OCI-LY3 (cell line): Measurements from ENCODE around the gene PTGER4.

Experiments
- EZH2phosphoT487 ChIP-seq: fragments of 200-600 bp; shearing (Covaris generic); IDR thresholded peaks from 2 replicates; pipeline ENCODE4 v1.6.1; 2018; ENCODE audit warnings: antibody characterized with exemption, mixed run types, low read depth
- TF ChIP-seq, protein P1 (sequence below): fragments of 200-600, 300-600 bp; sonication (generic); IDR thresholded peaks from 2 replicates; pipeline ENCODE4 v1.5.1; 2014; ENCODE audit warnings: antibody characterized with exemption, low read length, low read depth

DNA sequence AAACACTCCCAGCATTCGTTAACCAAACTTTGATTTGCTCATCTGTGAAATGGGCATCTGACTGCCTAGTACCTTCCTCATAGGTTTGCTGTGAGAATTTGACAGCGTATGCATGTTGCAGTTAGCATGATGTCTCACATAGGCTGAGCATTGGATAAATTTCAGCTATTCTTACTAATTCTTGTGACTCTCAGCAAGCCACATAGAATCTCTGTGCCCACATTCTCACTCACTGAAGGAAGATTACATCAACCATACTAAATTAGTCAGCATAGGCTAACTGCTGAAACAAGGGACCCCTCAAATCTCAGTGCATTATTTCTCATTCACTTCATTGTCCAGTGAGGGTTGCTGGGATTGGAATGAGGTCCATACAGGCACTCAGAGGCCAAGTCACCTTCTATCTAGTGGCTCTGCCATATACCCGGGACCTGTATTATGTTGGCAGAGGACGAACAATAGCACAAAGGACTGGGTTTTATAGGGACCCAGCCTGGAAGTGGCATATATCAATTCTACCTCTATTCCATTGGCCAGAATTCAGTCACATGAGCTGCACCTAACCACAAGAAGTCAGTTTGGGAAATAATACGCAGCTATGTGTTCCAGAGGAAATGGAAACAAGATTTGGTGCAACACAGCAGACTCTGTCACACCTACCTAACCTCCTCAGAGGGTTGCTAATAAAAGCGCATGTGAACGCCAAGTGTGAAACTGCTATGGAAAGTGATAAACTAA, 4.2 kb upstream of the PTGER4 start:
- TF ChIP-seq, protein P1, sequence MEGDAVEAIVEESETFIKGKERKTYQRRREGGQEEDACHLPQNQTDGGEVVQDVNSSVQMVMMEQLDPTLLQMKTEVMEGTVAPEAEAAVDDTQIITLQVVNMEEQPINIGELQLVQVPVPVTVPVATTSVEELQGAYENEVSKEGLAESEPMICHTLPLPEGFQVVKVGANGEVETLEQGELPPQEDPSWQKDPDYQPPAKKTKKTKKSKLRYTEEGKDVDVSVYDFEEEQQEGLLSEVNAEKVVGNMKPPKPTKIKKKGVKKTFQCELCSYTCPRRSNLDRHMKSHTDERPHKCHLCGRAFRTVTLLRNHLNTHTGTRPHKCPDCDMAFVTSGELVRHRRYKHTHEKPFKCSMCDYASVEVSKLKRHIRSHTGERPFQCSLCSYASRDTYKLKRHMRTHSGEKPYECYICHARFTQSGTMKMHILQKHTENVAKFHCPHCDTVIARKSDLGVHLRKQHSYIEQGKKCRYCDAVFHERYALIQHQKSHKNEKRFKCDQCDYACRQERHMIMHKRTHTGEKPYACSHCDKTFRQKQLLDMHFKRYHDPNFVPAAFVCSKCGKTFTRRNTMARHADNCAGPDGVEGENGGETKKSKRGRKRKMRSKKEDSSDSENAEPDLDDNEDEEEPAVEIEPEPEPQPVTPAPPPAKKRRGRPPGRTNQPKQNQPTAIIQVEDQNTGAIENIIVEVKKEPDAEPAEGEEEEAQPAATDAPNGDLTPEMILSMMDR = no peak
- TF ChIP-seq EZH2phosphoT487 = no peak
